Uterus (tissue), 2 donors: ENCODE results near the gene NPAS4.

ENCODE experiments used
- POLR2A ChIP-seq, 2 donors: fragments of 450-650 bp; IDR thresholded peaks; one replicate each; pipeline ENCODE4 v1.6.1; 2016; ENCODE audit warnings: antibody characterized with exemption in 2 of 2, mild to moderate bottlenecking in 1 of 2, moderate library complexity in 1 of 2
- TF ChIP-seq, protein P1 (sequence below), 4 experiments: fragments of 200-600 bp in 2 of 4; fragments of 450-650 bp in 2 of 4; sonication (generic) in 2 of 4; IDR thresholded peaks; one replicate each; pipeline ENCODE4 v1.5.1; 2016 to 2019; ENCODE audit warnings: antibody characterized with exemption in 4 of 4, mild to moderate bottlenecking in 2 of 4, moderate library complexity in 1 of 4

DNA sequence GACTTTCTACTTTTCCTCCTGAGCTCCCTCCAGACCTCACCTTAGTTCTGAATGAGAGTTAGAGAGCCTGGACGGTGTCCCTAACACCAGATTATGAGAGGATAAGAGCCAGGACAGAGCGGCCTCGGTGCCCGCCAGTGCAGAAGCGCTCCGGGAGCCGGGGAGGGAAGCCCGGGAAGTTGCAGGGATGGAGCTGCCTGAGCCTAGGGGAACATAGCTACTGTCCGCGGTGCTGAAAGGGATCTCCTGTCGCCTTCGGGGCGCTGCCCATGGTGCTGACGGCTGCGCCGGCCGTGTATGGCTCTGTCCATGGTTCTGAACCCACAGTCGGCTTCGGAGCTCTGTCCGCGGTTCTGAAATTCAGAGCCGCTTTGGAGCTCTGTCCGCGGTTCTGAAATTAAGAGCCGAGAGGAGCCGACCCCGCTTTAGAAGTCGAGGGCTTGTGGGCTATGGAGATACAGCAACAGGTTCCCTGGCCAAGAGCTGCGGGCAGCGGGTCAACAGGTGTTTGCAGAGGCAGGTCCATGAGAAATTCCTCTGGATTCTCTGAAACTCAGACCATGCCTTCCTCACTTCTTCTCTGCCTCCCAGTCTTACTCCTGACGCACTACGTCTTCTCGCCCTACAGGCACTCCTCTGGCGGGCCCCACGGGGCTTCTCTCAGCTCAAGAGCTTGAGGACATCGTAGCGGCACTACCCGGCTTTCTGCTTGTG, 814 bp downstream of the NPAS4 start:
- TF ChIP-seq, protein P1, sequence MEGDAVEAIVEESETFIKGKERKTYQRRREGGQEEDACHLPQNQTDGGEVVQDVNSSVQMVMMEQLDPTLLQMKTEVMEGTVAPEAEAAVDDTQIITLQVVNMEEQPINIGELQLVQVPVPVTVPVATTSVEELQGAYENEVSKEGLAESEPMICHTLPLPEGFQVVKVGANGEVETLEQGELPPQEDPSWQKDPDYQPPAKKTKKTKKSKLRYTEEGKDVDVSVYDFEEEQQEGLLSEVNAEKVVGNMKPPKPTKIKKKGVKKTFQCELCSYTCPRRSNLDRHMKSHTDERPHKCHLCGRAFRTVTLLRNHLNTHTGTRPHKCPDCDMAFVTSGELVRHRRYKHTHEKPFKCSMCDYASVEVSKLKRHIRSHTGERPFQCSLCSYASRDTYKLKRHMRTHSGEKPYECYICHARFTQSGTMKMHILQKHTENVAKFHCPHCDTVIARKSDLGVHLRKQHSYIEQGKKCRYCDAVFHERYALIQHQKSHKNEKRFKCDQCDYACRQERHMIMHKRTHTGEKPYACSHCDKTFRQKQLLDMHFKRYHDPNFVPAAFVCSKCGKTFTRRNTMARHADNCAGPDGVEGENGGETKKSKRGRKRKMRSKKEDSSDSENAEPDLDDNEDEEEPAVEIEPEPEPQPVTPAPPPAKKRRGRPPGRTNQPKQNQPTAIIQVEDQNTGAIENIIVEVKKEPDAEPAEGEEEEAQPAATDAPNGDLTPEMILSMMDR (IDR thresholded peaks at IDR 0.05), result peak in 1 of 4 experiments; percentile 39
- TF ChIP-seq POLR2A (IDR thresholded peaks at IDR 0.05), result peak; percentile 24 to 60
